DOHH2 (cell line): ENCODE data around the gene LYVE1.

Experiments
- EZH2phosphoT487 ChIP-seq: fragments of 200-600 bp; sonication (generic); IDR thresholded peaks from 2 replicates; pipeline ENCODE4 v1.6.1; 2017; ENCODE audit warnings: borderline replicate concordance, mild to moderate bottlenecking, antibody characterized with exemption, low read length, moderate library complexity, mixed read lengths
- TF ChIP-seq, protein P1 (sequence below): fragments of 200-600 bp; sonication (generic); IDR thresholded peaks from one replicate; pipeline ENCODE4 v1.5.1; 2014; ENCODE audit warnings: antibody characterized with exemption, mild to moderate bottlenecking, low read depth, low read length; ENCODE audit not compliant: poor library complexity, severe bottlenecking

DNA sequence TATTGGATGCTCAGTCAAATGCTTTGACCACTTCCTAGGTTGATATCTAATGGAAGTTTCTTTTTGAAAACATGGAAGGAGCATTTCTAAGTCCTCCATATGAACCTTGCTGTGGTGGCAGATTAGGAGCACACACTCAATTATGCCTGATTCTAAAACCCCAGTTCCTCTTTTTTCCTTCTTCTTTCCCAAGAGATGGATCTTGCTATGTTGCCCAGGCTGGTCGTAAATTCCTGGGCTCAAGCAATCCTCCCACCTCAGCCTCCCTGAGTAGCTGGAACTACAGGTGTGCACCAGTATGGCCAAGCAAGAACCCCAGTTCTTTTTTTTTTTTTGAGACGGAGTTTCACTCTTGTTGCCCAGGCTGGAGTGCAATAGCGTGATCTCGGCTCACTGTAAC is 3.0 kb downstream of the LYVE1 start:
- TF ChIP-seq, protein P1, sequence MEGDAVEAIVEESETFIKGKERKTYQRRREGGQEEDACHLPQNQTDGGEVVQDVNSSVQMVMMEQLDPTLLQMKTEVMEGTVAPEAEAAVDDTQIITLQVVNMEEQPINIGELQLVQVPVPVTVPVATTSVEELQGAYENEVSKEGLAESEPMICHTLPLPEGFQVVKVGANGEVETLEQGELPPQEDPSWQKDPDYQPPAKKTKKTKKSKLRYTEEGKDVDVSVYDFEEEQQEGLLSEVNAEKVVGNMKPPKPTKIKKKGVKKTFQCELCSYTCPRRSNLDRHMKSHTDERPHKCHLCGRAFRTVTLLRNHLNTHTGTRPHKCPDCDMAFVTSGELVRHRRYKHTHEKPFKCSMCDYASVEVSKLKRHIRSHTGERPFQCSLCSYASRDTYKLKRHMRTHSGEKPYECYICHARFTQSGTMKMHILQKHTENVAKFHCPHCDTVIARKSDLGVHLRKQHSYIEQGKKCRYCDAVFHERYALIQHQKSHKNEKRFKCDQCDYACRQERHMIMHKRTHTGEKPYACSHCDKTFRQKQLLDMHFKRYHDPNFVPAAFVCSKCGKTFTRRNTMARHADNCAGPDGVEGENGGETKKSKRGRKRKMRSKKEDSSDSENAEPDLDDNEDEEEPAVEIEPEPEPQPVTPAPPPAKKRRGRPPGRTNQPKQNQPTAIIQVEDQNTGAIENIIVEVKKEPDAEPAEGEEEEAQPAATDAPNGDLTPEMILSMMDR: no peak
- no peak for TF ChIP-seq EZH2phosphoT487
